Measurements from ENCODE around the gene CCDC63.

Gene CCDC63

DNA sequence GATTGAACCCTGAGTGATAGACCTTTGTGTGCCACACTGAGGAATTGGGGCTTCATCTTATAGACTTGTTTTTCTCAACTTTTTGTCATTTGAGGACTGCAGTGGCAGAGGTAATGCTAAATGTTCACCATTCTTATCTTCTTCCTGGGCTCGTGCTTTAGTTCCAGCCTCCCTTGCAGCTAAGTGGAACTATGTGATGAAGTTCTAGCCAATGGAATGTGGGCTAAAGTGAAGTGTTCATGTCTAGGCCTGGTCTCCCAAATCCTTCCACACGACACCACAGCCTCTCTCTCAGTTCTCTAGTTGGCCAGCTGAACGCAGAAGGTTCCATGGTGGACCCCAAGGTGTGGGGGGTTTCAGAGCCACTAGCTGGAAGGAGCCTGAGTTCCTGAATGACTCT, 42.4 kb upstream of the CCDC63 start:
- TF ChIP-seq TEAD4 (IDR thresholded peaks at IDR 0.05) (no peak), ZBTB7A (IDR thresholded peaks at IDR 0.05; ENCODE audit: low read depth) (no peak), RAD21 (IDR thresholded peaks at IDR 0.05; ENCODE audit: low read depth) (no peak), YY1 (IDR thresholded peaks at IDR 0.05; ENCODE audit: low read depth) (no peak), NFIC (IDR thresholded peaks at IDR 0.05) (no peak), CEBPB (IDR thresholded peaks at IDR 0.05) (no peak), FOXM1 (IDR thresholded peaks at IDR 0.05; ENCODE audit: borderline replicate concordance, low read depth) (no peak), EP300 (IDR thresholded peaks at IDR 0.05; ENCODE audit: borderline replicate concordance) (no peak), TAF1 (IDR thresholded peaks at IDR 0.05; ENCODE audit: low read depth) (no peak)
- TF ChIP-seq, protein P1, sequence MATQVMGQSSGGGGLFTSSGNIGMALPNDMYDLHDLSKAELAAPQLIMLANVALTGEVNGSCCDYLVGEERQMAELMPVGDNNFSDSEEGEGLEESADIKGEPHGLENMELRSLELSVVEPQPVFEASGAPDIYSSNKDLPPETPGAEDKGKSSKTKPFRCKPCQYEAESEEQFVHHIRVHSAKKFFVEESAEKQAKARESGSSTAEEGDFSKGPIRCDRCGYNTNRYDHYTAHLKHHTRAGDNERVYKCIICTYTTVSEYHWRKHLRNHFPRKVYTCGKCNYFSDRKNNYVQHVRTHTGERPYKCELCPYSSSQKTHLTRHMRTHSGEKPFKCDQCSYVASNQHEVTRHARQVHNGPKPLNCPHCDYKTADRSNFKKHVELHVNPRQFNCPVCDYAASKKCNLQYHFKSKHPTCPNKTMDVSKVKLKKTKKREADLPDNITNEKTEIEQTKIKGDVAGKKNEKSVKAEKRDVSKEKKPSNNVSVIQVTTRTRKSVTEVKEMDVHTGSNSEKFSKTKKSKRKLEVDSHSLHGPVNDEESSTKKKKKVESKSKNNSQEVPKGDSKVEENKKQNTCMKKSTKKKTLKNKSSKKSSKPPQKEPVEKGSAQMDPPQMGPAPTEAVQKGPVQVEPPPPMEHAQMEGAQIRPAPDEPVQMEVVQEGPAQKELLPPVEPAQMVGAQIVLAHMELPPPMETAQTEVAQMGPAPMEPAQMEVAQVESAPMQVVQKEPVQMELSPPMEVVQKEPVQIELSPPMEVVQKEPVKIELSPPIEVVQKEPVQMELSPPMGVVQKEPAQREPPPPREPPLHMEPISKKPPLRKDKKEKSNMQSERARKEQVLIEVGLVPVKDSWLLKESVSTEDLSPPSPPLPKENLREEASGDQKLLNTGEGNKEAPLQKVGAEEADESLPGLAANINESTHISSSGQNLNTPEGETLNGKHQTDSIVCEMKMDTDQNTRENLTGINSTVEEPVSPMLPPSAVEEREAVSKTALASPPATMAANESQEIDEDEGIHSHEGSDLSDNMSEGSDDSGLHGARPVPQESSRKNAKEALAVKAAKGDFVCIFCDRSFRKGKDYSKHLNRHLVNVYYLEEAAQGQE (IDR thresholded peaks at IDR 0.05; ENCODE audit: low read depth) = no peak
- TF ChIP-seq, protein P2, sequence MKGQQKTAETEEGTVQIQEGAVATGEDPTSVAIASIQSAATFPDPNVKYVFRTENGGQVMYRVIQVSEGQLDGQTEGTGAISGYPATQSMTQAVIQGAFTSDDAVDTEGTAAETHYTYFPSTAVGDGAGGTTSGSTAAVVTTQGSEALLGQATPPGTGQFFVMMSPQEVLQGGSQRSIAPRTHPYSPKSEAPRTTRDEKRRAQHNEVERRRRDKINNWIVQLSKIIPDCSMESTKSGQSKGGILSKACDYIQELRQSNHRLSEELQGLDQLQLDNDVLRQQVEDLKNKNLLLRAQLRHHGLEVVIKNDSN (IDR thresholded peaks at IDR 0.05) = no peak

DNA sequence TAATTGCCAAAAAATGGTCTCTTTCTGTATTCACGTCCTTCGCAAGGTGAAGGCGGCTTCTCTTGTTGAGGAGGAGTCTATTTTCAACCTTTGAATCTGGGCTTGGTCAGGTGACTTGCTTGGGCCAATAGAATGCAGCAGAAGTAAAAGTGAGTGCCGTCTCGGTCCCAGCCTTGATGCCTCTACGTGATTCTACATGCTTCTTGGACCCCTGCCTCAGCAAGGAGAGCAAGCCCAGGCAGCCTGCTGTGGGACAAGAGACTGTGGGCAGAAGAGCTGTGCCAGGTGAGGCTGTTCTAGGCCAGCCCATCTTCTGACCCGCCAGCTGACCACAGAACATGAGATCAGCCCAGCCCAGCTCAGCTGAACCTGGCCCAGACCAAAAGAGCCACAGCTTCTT, 39.1 kb upstream of the CCDC63 start:
- no peak for TF ChIP-seq FOXM1 (IDR thresholded peaks at IDR 0.05; ENCODE audit: borderline replicate concordance, low read depth)
- no peak for TF ChIP-seq TAF1 (IDR thresholded peaks at IDR 0.05; ENCODE audit: low read depth)
- no peak for TF ChIP-seq ZBTB7A (IDR thresholded peaks at IDR 0.05; ENCODE audit: low read depth)
- TF ChIP-seq RAD21 (IDR thresholded peaks at IDR 0.05; ENCODE audit: low read depth) = no peak
- no peak for TF ChIP-seq EP300 (IDR thresholded peaks at IDR 0.05; ENCODE audit: borderline replicate concordance)
- no peak for TF ChIP-seq TEAD4 (IDR thresholded peaks at IDR 0.05)
- no peak for TF ChIP-seq EGR1 (IDR thresholded peaks at IDR 0.05)
- no peak for TF ChIP-seq NFIC (IDR thresholded peaks at IDR 0.05)
- TF ChIP-seq CREB1 (IDR thresholded peaks at IDR 0.05; ENCODE audit: low read depth) = no peak
- TF ChIP-seq, protein P2 (IDR thresholded peaks at IDR 0.05) = no peak
- TF ChIP-seq CEBPB (IDR thresholded peaks at IDR 0.05) = no peak
- TF ChIP-seq, protein P3, sequence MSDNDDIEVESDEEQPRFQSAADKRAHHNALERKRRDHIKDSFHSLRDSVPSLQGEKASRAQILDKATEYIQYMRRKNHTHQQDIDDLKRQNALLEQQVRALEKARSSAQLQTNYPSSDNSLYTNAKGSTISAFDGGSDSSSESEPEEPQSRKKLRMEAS (IDR thresholded peaks at IDR 0.05) = no peak
- TF ChIP-seq, protein P1 (IDR thresholded peaks at IDR 0.05; ENCODE audit: low read depth) = no peak
- no peak for TF ChIP-seq YY1 (IDR thresholded peaks at IDR 0.05; ENCODE audit: low read depth)
- TF ChIP-seq TCF12 (IDR thresholded peaks at IDR 0.05; ENCODE audit: low read depth) = no peak

DNA sequence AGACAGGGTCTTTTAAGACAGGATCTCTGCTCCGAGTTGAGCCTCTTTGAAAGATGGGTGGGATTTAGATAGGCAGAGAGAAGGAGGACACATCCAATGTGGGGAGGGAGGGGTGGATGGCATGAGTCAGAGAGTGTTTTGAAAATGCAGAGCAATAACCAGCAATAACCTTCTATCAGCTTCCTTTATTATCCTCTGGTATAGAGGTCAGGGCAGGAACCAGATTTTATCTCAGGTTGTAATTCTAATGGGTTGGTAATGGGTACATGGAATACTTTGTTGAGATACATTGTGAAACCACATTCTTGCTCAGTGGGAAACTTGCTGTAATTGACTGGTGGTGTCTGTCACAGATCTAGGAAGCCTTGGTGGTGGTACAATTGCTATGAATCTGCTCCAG, 37.6 kb upstream of the CCDC63 start:
- no peak for TF ChIP-seq RAD21 (IDR thresholded peaks at IDR 0.05; ENCODE audit: low read depth)
- no peak for TF ChIP-seq CREB1 (IDR thresholded peaks at IDR 0.05; ENCODE audit: low read depth)
- TF ChIP-seq FOXM1 (IDR thresholded peaks at IDR 0.05; ENCODE audit: borderline replicate concordance, low read depth) = no peak
- TF ChIP-seq YY1 (IDR thresholded peaks at IDR 0.05; ENCODE audit: low read depth) = no peak
- no peak for TF ChIP-seq TEAD4 (IDR thresholded peaks at IDR 0.05)
- TF ChIP-seq EP300 (IDR thresholded peaks at IDR 0.05; ENCODE audit: borderline replicate concordance) = no peak
- TF ChIP-seq TCF12 (IDR thresholded peaks at IDR 0.05; ENCODE audit: low read depth) = no peak
- TF ChIP-seq TAF1 (IDR thresholded peaks at IDR 0.05; ENCODE audit: low read depth) = no peak
- TF ChIP-seq, protein P2 (IDR thresholded peaks at IDR 0.05) = no peak

DNA sequence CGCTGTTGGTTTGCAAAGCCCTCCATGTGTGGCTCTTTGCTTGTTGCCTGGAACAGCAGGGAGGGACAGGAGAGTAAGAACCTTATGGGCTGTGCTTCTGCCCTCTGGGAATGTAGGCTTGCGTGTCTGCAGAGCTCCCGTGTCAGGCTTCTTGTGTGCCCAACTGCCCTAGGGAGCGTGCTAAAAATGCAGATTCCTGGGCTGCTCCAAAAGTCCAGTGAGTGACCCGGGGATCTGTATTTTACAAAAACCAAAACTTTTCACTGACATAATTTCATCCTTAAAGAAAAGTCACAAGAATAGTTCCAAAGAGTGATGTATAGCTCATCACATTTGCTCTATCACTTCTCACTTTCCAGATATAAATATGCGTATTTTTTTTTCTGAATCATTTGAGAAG, 34.8 kb upstream of the CCDC63 start:
- TF ChIP-seq FOXM1 (IDR thresholded peaks at IDR 0.05; ENCODE audit: borderline replicate concordance, low read depth) = no peak
- no peak for TF ChIP-seq CREB1 (IDR thresholded peaks at IDR 0.05; ENCODE audit: low read depth)
- no peak for TF ChIP-seq EP300 (IDR thresholded peaks at IDR 0.05; ENCODE audit: borderline replicate concordance)
- TF ChIP-seq, protein P2 (IDR thresholded peaks at IDR 0.05) = no peak
- TF ChIP-seq TAF1 (IDR thresholded peaks at IDR 0.05; ENCODE audit: low read depth) = no peak
- no peak for TF ChIP-seq TEAD4 (IDR thresholded peaks at IDR 0.05)

DNA sequence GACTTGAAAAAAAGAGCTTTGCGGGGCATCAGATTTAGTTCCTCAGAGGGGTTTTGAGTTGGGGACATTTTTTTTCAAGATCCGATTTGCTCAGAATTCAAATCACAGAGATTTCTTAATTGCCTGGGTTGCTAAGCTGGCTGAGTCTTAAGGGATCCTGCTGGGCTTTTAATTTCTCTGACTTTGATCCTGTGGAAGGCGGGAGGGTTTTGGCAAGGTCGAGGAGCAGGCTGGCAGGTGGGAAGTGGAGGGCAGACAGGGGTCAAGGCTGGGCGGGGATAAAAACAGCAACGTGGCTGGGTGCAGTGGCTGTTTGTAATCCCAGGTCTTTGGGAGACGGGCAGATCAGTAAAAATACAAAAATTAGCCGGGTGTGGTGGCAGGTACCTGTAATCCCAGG, 33.5 kb upstream of the CCDC63 start:
- TF ChIP-seq FOXM1 (IDR thresholded peaks at IDR 0.05; ENCODE audit: borderline replicate concordance, low read depth) = no peak

DNA sequence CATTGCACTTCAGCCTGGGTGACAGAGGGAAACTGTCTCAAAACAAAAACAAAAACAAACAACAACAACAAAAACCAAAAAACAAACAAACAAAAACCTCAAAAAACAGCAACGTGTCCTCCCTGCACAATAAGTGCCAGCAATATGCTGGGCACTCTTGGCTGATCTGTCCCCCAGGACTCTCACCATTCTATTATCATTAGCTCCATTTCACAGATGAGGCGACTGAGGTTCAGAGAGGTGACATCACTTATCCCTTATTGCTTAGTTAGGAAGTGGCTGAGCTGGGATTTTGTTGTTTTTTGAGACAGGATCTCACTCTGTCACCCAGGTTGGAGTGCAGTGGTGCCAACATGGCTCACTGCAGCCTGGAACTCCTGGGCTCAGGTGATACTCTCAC, 33.0 kb upstream of the CCDC63 start:
- TF ChIP-seq TEAD4 (IDR thresholded peaks at IDR 0.05) = no peak
- no peak for TF ChIP-seq YY1 (IDR thresholded peaks at IDR 0.05; ENCODE audit: low read depth)
- TF ChIP-seq, protein P3 (IDR thresholded peaks at IDR 0.05) = no peak
- TF ChIP-seq CREB1 (IDR thresholded peaks at IDR 0.05; ENCODE audit: low read depth) = no peak
- no peak for TF ChIP-seq EGR1 (IDR thresholded peaks at IDR 0.05)
- no peak for TF ChIP-seq NFIC (IDR thresholded peaks at IDR 0.05)
- no peak for TF ChIP-seq FOXM1 (IDR thresholded peaks at IDR 0.05; ENCODE audit: borderline replicate concordance, low read depth)
- no peak for TF ChIP-seq ZBTB7A (IDR thresholded peaks at IDR 0.05; ENCODE audit: low read depth)
- TF ChIP-seq, protein P1 (IDR thresholded peaks at IDR 0.05; ENCODE audit: low read depth) = no peak
- TF ChIP-seq EP300 (IDR thresholded peaks at IDR 0.05; ENCODE audit: borderline replicate concordance) = no peak
- TF ChIP-seq TAF1 (IDR thresholded peaks at IDR 0.05; ENCODE audit: low read depth) = no peak
- no peak for TF ChIP-seq TCF12 (IDR thresholded peaks at IDR 0.05; ENCODE audit: low read depth)
- no peak for TF ChIP-seq CEBPB (IDR thresholded peaks at IDR 0.05)
- TF ChIP-seq, protein P2 (IDR thresholded peaks at IDR 0.05) = no peak
- no peak for TF ChIP-seq RAD21 (IDR thresholded peaks at IDR 0.05; ENCODE audit: low read depth)

All from Ishikawa (cell line).